GM12892 (cell line): Measurements from ENCODE around the gene CAPG. TPM values are rescaled to one million over a fixed set of nuclear protein-coding genes. Genes with fewer than 3 reads are reported as not detected.

Experiments
- DNase-seq: peaks from one replicate; pipeline ENCODE4 v3.0.0; 2011; ENCODE audit not compliant: insufficient read length
- FAIRE-seq: peaks from 2 replicates; lab custom pipeline; 2011; peaks lifted over from hg19 to GRCh38; lab: Jason Lieb, UNC
- POLR2A ChIP-seq: IDR thresholded peaks from 2 replicates; pipeline ENCODE4 v1.6.1; 2011; ENCODE audit warnings: low read depth, low read length, control low read depth
- POLR2AphosphoS5 ChIP-seq: IDR thresholded peaks from 2 replicates; pipeline ENCODE4 v1.6.1; 2011; ENCODE audit warnings: low read depth, low read length, control low read depth
- TAF1 ChIP-seq: IDR thresholded peaks from 2 replicates; pipeline ENCODE4 v1.6.1; 2011; ENCODE audit warnings: low read depth, mild to moderate bottlenecking, control low read depth, low read length, borderline replicate concordance
- polyA plus RNA-seq: library from polyadenylated mRNA; unstranded; fragments of >200 nt; gene quantifications from one replicate; pipeline ENCODE4 v1.2.1, GENCODE V29; 2012; ENCODE audit warnings: missing spikeins, inconsistent platforms; ENCODE audit not compliant: missing spikeins

CAPG gene, protein sequence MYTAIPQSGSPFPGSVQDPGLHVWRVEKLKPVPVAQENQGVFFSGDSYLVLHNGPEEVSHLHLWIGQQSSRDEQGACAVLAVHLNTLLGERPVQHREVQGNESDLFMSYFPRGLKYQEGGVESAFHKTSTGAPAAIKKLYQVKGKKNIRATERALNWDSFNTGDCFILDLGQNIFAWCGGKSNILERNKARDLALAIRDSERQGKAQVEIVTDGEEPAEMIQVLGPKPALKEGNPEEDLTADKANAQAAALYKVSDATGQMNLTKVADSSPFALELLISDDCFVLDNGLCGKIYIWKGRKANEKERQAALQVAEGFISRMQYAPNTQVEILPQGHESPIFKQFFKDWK
- 108 TPM for polyA plus RNA-seq

DNA sequence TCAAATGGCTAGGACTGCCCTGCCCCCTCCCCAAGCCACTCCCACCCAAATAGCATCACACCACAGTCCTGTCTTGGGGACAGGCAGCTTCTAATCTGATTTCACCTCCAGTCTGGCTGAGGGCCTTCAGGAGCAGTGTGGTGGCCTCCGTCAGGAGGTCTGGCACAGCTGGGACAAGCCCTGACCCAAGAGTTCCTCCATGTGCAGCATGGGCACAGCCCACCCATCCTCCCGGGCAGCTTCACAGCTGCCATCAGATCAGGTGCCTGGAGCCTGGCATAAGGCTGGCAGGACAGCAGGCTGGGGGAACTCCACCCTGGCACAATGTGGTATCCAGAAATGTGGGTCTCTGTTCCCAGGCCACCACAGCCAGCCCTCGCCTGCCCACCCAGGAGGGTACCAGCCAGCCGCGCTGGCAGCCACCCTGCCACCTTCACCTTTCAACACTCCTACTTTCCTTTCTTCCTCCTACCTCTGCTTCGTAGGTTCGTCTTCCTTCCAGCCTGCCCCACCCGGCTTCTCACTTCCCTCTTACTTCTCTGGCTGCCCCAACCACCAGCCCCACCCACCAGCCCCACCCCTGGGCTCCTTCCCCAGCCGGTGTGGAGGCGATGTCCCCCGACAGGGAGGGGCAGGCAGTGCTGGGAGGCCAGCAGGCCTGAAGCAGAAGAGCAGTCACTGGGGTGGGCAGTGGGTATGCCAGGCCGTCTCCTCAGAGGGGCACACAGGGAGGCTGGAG, at the start of gene CAPG:
Gene CAPG (minus strand): TSS at position 522 of the 739 bp plus-strand sequence. CDS start 8,221 bp downstream, outside the sequence.
- peak; percentile 83 for DNase-seq
- FAIRE-seq: peak; percentile 87
- TF ChIP-seq POLR2A (no peak; the same call in 1 of the 2 replicates), TAF1 (no peak), POLR2AphosphoS5 (peak; percentile 43; the same call in 1 of the 2 replicates)

- DNase-seq (no peak), FAIRE-seq (no peak)
- no peak for TF ChIP-seq POLR2A
- no peak for TF ChIP-seq TAF1
- no peak for TF ChIP-seq POLR2AphosphoS5
Observed at GRCh38 chr2:85459771-85460170, 49.6 kb upstream of the CAPG start.

- DNase-seq: no peak
- FAIRE-seq: no peak
- no peak for TF ChIP-seq POLR2A
- no peak for TF ChIP-seq TAF1
- no peak for TF ChIP-seq POLR2AphosphoS5
Observed at GRCh38 chr2:85458601-85459563, 48.7 kb upstream of the CAPG start.

DNA sequence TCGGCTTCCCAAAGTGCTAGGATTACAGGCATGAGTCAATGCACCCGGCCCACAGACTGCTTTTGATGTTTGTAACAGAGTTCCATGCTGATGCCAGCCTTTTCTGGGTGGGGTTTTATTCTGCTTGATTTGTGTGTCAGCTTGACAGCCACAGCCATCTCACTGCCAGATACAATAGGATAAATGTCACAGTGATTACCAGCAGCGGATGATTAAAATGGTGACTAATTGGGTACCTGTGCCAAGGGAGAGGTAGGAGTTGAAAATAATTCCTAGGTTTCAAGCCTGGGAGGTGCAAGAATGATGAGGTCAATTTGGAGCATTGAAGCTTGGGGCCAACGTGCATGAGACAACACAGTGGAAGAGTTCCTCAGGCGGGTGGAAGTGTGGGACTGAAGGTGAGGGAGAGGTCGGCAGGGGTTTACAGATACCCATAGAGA, 47.7 kb upstream of the CAPG start:
- DNase-seq (no peak), FAIRE-seq (no peak)
- TF ChIP-seq TAF1: no peak
- TF ChIP-seq POLR2A: no peak
- no peak for TF ChIP-seq POLR2AphosphoS5

DNA sequence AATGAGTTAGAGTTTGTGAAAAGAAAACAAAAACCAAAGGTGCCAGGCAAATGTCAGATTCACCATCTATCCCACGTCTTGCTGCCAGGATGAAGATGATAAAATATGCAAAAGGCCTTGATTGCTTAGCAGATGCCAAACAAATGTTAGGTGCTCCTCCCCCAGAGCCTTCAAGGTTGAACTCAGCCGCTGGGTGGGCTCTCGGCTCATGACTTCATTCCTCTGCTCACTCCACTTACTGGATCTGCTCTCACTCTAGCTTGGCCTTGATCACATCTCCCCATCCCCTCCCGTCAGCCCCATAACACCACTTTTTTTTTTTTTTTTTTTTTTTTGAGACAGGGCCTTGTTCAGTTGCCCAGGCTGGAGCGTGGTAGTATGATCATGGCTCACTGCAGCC, 46.9 kb upstream of the CAPG start:
- TF ChIP-seq POLR2A: no peak
- no peak for TF ChIP-seq POLR2AphosphoS5
- TF ChIP-seq TAF1: no peak
- FAIRE-seq: no peak

DNA sequence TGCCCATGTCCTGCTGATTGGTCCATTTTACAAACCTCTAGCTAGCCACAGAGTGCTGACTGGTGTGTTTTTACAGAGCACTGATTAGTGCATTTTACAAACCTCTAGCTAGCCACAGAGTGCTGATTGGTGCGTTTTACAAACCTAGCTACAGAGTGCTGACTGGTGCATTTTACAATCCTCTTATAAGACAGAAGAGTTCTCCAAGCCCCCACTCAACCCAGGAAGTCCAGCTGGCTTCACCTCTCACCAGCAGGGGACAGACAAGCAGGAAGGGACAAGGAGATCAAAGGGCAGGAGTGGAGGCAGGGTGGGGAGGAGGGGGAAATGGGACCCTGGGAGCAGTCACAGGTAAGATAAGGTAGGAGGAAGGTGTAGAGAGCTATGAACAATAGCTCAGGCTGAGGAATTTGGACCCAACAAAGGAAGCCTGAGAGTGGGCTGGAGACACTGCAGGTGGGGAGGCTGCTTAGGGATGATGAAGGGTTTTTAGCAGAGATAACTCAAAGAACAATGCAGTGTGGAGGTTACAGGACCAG, 45.5 kb upstream of the CAPG start:
- FAIRE-seq (no peak), DNase-seq (no peak)
- TF ChIP-seq TAF1: no peak
- TF ChIP-seq POLR2AphosphoS5: no peak
- no peak for TF ChIP-seq POLR2A

More for the DNA sequence above, 46.9 kb upstream of the CAPG start:
- DNase-seq: no peak

- FAIRE-seq: no peak
- DNase-seq: no peak
- no peak for TF ChIP-seq POLR2AphosphoS5
- TF ChIP-seq TAF1: no peak
- no peak for TF ChIP-seq POLR2A
Observed at GRCh38 chr2:85453571-85453970, 43.4 kb upstream of the CAPG start.

- DNase-seq (no peak), FAIRE-seq (no peak)
- no peak for TF ChIP-seq POLR2AphosphoS5
- no peak for TF ChIP-seq POLR2A
- no peak for TF ChIP-seq TAF1
Observed at GRCh38 chr2:85452237-85452636, 42.1 kb upstream of the CAPG start.

DNA sequence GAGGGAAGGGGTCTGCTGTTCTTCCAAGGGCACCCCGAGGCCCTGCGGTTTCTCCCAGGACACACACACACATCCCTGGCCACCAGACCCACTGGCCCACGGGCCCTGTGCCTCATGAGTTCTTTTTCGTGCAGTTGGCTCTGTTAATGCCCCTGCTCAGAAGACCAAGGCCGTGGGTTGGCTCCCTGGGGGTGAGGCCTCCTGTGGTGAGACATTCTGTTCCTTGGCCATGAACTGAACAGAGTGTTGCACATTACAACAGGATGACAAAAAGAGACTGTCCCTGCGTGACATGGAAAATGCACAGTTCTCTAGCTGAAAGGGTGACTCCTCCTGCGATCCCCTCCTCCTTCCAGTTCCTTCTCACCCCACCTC, 39.0 kb upstream of the CAPG start:
- FAIRE-seq (no peak), DNase-seq (no peak)
- no peak for TF ChIP-seq POLR2A
- TF ChIP-seq POLR2AphosphoS5: no peak
- TF ChIP-seq TAF1: no peak

GRCh38 chr2:85448461-85449213, 38.5 kb upstream of the CAPG start:
- TF ChIP-seq TAF1 (no peak), POLR2AphosphoS5 (no peak), POLR2A (no peak)
- DNase-seq: no peak
- no peak for FAIRE-seq

GRCh38 chr2:85447222-85447585, 37.0 kb upstream of the CAPG start:
- TF ChIP-seq POLR2AphosphoS5 (no peak), POLR2A (no peak), TAF1 (no peak)
- FAIRE-seq (no peak), DNase-seq (no peak)
